Muscle layer of colon (tissue), 2 donors: ENCODE data around the gene GSTA1.
"Not testable (repeated sequence)": the region's sequence is repeated elsewhere in the genome, so short reads cannot be mapped to it uniquely, and the experiment has no call there.

Experiments
- H3K27ac ChIP-seq: one replicate; pipeline ENCODE4 v1.7.0; 2013; ENCODE audit warnings: low read depth, mild to moderate bottlenecking, low read length, moderate library complexity
- H3K27me3 ChIP-seq, 2 donors: one replicate each; pipeline ENCODE4 v1.7.0; 2013; ENCODE audit warnings: low read length in 2 of 2, mild to moderate bottlenecking in 2 of 2; ENCODE audit not compliant: insufficient read depth in 2 of 2, control insufficient read depth in 1 of 2
- H3K36me3 ChIP-seq: one replicate; pipeline ENCODE4 v1.7.0; 2013; ENCODE audit warnings: mild to moderate bottlenecking, low read length; ENCODE audit not compliant: insufficient read depth
- H3K4me1 ChIP-seq: one replicate; pipeline ENCODE4 v1.7.0; 2013; ENCODE audit warnings: mild to moderate bottlenecking, low read length; ENCODE audit not compliant: insufficient read depth
- H3K4me3 ChIP-seq, 2 donors: one replicate each; pipeline ENCODE4 v1.7.0; 2013; ENCODE audit warnings: low read length in 2 of 2, low read depth in 1 of 2, mild to moderate bottlenecking in 1 of 2, moderate library complexity in 1 of 2
- H3K9ac ChIP-seq: one replicate; pipeline ENCODE4 v1.7.0; 2013; ENCODE audit warnings: low read length
- H3K9me3 ChIP-seq: one replicate; pipeline ENCODE4 v1.7.0; 2013; ENCODE audit warnings: mild to moderate bottlenecking, low read length
- donor health status: abdominal sarcoma.
- donor health status: Adenocarcinoma of cecum.

Gene GSTA1

GRCh38 chr6:52827073-52827783, 23.6 kb upstream of the GSTA1 start:
- H3K27ac ChIP-seq, H3K9ac ChIP-seq, H3K27me3 ChIP-seq: not testable (repeated sequence)

GRCh38 chr6:52826513-52826912, 22.9 kb upstream of the GSTA1 start:
- Histone ChIP-seq H3K4me1 (no peaks in the 10 kb centered on the region), H3K27ac (no peak overlapping the region), H3K36me3 (no peaks in the 10 kb centered on the region), H3K9ac (no peak overlapping the region), H3K9me3 (no peaks in the 10 kb centered on the region), H3K27me3 (no peaks in the 10 kb centered on the region), H3K4me3 (no peak overlapping the region)

More at GRCh38 chr6:52827073-52827783, 23.6 kb upstream of the GSTA1 start:
- H3K9me3 ChIP-seq, H3K4me1 ChIP-seq, H3K36me3 ChIP-seq, H3K4me3 ChIP-seq: not testable (repeated sequence)

- H3K36me3 ChIP-seq, H3K4me3 ChIP-seq, H3K27ac ChIP-seq, H3K27me3 ChIP-seq, H3K9ac ChIP-seq, H3K9me3 ChIP-seq, H3K4me1 ChIP-seq: not testable (repeated sequence)
These were observed 22.4 kb upstream of the GSTA1 start for GRCh38 chr6:52825900-52826459.

GRCh38 chr6:52825270-52825793, 21.7 kb upstream of the GSTA1 start:
- H3K9me3 ChIP-seq, H3K27me3 ChIP-seq, H3K36me3 ChIP-seq, H3K9ac ChIP-seq, H3K27ac ChIP-seq, H3K4me3 ChIP-seq, H3K4me1 ChIP-seq: not testable (repeated sequence)

GRCh38 chr6:52821842-52822241, 18.2 kb upstream of the GSTA1 start:
- no peaks in the 10 kb centered on the region for H3K4me1 ChIP-seq
- no peak overlapping the region for H3K4me3 ChIP-seq
- no peak overlapping the region for H3K9ac ChIP-seq
- H3K9me3 ChIP-seq, result no peaks in the 10 kb centered on the region
- no peak overlapping the region for H3K27ac ChIP-seq
- H3K27me3 ChIP-seq, result no peaks in the 10 kb centered on the region
- H3K36me3 ChIP-seq, result no peaks in the 10 kb centered on the region

GRCh38 chr6:52820198-52820597, 16.6 kb upstream of the GSTA1 start:
- Histone ChIP-seq H3K36me3 (no peaks in the 10 kb centered on the region), H3K4me1 (no peaks in the 10 kb centered on the region), H3K9me3 (no peaks in the 10 kb centered on the region), H3K27me3 (no peaks in the 10 kb centered on the region), H3K27ac (no peak overlapping the region), H3K4me3 (no peak overlapping the region), H3K9ac (no peak overlapping the region)

GRCh38 chr6:52815167-52816092, 11.8 kb upstream of the GSTA1 start:
- Histone ChIP-seq H3K9me3 (no peaks in the 10 kb centered on the region), H3K36me3 (no peaks in the 10 kb centered on the region), H3K9ac (no peak overlapping the region), H3K27ac (no peak overlapping the region), H3K4me3 (no peak overlapping the region), H3K4me1 (no peaks in the 10 kb centered on the region), H3K27me3 (no peaks in the 10 kb centered on the region)

GRCh38 chr6:52814545-52814944, 10.9 kb upstream of the GSTA1 start:
- not testable (repeated sequence) for H3K9ac ChIP-seq, H3K4me1 ChIP-seq, H3K27ac ChIP-seq, H3K9me3 ChIP-seq, H3K27me3 ChIP-seq, H3K4me3 ChIP-seq, H3K36me3 ChIP-seq

- not testable (repeated sequence) for H3K9ac ChIP-seq, H3K27me3 ChIP-seq, H3K36me3 ChIP-seq, H3K4me3 ChIP-seq, H3K27ac ChIP-seq, H3K9me3 ChIP-seq, H3K4me1 ChIP-seq
These were observed 6.2 kb upstream of the GSTA1 start for GRCh38 chr6:52809777-52810176.

GRCh38 chr6:52808660-52809059, 5.0 kb upstream of the GSTA1 start:
- H3K9ac ChIP-seq, result no peak overlapping the region
- no peaks in the 10 kb centered on the region for H3K36me3 ChIP-seq
- H3K4me3 ChIP-seq, result no peak overlapping the region
- H3K9me3 ChIP-seq, result no peaks in the 10 kb centered on the region
- no peak overlapping the region for H3K27ac ChIP-seq
- H3K4me1 ChIP-seq, result no peaks in the 10 kb centered on the region
- no peaks in the 10 kb centered on the region for H3K27me3 ChIP-seq

GRCh38 chr6:52802806-52803205, 810 bp downstream of the GSTA1 start:
- Histone ChIP-seq H3K36me3 (no peaks in the 10 kb centered on the region), H3K27ac (no peak overlapping the region), H3K4me3 (no peak overlapping the region), H3K4me1 (no peaks in the 10 kb centered on the region), H3K9me3 (no peaks in the 10 kb centered on the region), H3K27me3 (no peaks in the 10 kb centered on the region), H3K9ac (no peak overlapping the region)
